AG09309 (cell line): Measurements from ENCODE around the gene KIZ.

ENCODE experiments used
- DNase-seq: peaks from one replicate; pipeline ENCODE4 v3.0.0-alpha.2; 2010; ENCODE audit warnings: low read depth
- H3K4me3 ChIP-seq: 2 replicates; pipeline ENCODE4 v1.5.1; 2011; ENCODE audit warnings: mild to moderate bottlenecking, low read depth, low read length, moderate library complexity; ENCODE audit not compliant: control insufficient read depth
- TF ChIP-seq, protein P1 (sequence below): IDR thresholded peaks from 2 replicates; pipeline ENCODE4 v1.5.1; 2011; ENCODE audit warnings: mild to moderate bottlenecking, low read depth, low read length, inconsistent platforms; ENCODE audit not compliant: insufficient read depth, control insufficient read depth; ENCODE audit errors: missing control alignments

KIZ gene

DNA sequence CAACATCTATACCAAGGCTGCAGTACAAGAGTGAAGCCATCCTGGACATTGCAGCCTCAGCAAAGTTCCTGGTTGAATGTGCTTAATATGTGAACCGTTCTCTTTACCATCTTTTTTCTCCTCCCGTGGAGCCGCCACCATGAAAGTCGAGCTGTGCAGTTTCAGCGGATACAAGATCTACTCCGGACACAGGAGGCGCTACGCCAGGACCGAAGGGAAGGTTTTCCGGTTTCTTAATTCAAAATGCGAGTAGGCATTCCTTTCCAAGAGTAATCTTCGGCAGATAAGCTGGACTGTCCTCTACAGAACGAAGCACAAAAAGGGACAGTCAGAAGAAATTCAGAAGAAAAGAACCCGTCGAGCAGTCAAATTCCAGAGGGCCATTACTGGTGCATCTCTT lies 11.3 kb upstream of the KIZ start:
- TF ChIP-seq, protein P1, sequence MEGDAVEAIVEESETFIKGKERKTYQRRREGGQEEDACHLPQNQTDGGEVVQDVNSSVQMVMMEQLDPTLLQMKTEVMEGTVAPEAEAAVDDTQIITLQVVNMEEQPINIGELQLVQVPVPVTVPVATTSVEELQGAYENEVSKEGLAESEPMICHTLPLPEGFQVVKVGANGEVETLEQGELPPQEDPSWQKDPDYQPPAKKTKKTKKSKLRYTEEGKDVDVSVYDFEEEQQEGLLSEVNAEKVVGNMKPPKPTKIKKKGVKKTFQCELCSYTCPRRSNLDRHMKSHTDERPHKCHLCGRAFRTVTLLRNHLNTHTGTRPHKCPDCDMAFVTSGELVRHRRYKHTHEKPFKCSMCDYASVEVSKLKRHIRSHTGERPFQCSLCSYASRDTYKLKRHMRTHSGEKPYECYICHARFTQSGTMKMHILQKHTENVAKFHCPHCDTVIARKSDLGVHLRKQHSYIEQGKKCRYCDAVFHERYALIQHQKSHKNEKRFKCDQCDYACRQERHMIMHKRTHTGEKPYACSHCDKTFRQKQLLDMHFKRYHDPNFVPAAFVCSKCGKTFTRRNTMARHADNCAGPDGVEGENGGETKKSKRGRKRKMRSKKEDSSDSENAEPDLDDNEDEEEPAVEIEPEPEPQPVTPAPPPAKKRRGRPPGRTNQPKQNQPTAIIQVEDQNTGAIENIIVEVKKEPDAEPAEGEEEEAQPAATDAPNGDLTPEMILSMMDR = no peak
- no peak for DNase-seq
- H3K4me3 ChIP-seq = no peak overlapping the region

DNA sequence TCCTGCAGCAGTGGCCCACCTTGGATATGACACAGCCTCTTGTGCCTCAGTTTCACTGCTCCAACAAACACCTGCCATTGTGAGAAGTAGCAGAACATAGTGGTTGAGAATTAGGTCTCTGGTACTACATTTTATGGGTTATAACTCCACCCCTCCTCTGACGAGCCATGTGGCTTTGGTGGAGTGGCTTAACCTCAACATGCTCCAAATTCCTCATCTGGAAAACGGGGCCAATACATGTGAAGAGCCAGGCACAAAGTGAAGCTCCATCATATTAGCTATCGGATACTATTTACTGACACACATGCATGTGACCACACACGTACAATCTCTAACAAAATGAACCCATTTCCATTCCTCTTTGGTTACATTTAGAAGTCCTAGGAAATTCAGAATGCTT lies 8.4 kb upstream of the KIZ start:
- no peak overlapping the region for H3K4me3 ChIP-seq
- no peak for DNase-seq
- TF ChIP-seq, protein P1 = no peak

DNA sequence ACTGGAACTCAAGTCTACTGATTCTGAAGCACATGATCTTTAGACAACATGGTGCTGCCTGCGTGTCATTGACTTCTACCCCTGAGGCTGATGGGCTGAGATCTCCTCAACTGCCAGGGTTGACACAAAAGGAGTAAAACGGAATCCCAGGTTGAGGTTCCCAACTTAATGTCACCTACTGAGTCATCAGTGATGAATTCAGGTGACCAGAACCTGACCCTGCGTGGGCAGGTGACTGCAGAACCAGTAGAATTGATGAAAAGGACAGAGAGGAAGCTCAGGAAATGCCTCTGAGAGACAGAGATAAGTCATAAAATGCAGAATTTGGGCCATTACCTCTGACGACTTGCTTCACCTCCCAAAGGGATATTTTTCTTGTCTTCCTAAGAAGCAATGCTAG lies 7.7 kb upstream of the KIZ start:
- TF ChIP-seq, protein P1 = no peak
- DNase-seq = no peak

DNA sequence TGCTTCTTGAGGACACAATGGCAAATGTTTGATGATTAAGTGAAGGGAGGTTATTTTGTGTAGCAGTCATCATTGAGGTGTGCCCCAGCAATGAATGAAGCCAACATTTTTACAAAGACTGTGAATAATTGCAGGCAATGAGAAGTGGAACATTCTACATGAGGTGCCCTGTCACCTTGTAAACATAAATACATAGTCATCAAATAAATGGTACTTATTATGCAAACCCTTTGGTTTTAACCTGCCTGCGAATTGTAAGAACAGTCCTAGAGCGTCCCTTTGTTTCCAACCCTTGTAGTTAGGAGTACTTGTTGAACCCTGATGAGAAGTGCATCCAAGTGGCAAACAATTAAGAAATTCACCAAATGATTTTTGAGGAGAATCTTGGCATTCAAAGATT lies 7.1 kb upstream of the KIZ start:
- TF ChIP-seq, protein P1 = no peak
- no peak for DNase-seq
- H3K4me3 ChIP-seq = no peak overlapping the region

More for the DNA sequence above, 7.7 kb upstream of the KIZ start:
- no peak overlapping the region for H3K4me3 ChIP-seq

DNA sequence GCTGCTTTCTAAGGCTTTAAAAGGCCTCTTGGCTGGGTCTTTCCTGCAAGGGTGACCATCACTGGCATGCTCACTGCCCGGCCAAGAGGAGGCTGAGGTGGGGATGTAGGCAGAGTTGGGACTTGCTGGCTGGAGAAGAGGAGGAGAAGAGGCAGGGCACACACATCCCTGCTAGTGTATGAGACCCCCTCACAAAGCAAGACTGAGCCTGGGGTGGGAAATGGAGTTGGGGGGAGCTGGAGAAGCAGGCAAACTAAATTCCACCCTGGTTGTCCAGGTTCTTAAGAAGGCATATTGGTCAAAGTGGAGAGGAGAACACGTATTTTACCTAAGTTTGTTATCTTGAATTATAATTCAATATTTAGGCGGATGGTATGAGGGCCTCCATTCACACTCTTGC lies 1.7 kb upstream of the KIZ start:
- TF ChIP-seq, protein P1 = no peak
- DNase-seq = no peak
- H3K4me3 ChIP-seq = no peak overlapping the region

DNA sequence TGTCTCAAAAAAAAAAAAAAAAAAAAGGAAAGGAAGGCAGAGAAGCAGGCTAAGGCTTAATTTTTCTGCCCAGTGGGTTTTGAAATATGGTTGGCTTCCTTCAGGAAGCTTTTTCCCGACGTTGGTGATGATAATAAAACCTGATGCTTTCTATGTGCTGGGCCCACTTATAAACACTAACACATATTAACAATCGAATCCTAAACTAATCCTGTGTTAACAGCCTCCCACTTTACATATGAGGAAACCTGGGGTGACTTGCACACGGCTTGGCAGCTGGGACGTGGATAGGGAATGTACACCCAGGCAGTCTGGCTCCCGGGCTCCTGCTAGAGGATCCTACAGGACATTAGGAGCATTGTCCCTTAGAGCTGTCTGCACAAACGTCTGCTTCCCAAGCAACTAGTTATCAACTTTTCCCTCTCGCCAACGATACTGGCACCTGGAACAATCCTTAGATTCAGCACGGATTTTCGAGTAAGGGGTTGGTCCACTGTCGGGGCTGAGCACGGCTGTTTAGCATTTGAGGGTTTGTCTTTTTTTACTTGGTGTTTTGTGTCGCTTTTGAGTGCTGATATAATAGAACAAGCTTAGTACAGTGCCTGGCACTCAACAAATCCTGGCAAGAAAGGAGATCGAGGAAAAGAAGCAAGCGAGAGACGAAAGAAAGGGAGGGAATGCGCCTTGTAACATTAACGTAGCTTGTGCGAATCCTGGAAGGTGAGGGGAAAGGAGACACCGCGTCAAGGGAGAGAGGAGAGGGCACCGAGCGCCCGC lies 622 bp upstream of the KIZ start:
- TF ChIP-seq, protein P1 = peak; percentile 25
- DNase-seq = no peak
- peak overlapping the region; percentile 58 for H3K4me3 ChIP-seq

DNA sequence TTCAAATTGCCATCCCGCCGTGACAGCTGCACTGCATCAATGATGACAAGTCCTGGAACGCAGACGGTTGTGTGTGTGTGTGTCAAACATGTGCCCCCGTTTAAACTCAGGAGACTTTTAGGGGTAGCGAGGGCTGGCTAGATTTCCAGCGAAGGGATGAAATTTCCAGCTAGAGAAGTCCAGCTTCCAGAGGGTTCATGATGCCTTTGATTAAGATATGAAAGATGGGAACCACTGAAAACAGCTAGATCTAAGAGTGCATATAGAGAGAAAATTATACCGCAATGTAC lies 644 bp downstream of the KIZ start:
- TF ChIP-seq, protein P1 = no peak
- no peak for DNase-seq
- H3K4me3 ChIP-seq = peak overlapping the region; percentile 95
